HCT116 (cell line): Measurements from ENCODE around the gene MED31. TPM values are rescaled to one million over a fixed set of nuclear protein-coding genes. Genes with fewer than 3 reads are reported as not detected.

Experiments used
- ATAC-seq: fragments of 200-7000 bp; cut with Tn5 transposase; 2 replicates; pipeline ENCODE4 v1.9.1; 2020; ENCODE audit warnings: mild to moderate bottlenecking, moderate library complexity
- BruUV-seq: library from RNA; stranded (reverse); fragments of 400-500 nt; replicated peaks from 2 replicates; lab custom pipeline; 2021; lab: Mats Ljungman, UMichigan
- CTCF ChIA-PET: fragments of 300-600 bp; sonication (Branson Sonifier 250); formaldehyde crosslinking; loops from one replicate; lab custom pipeline; 2021; ENCODE audit warnings: antibody characterized with exemption; lab: Charles Lee
- POLR2A ChIA-PET: fragments of 300-600, 350-600 bp; sonication (Branson Sonifier 250); formaldehyde crosslinking; loops from one replicate; lab custom pipeline; 2021; ENCODE audit warnings: antibody characterized with exemption; lab: Charles Lee
- RAD21 ChIA-PET, 2 experiments: fragments of 300-600 bp; sonication (Branson Sonifier 250); formaldehyde crosslinking; loops; one replicate each; lab custom pipeline; 2023; ENCODE audit warnings: low total read pairs in 2 of 2; ENCODE audit not compliant: uncharacterized antibody in 2 of 2, unreplicated experiment in 2 of 2, low non-redundant PET in 1 of 2; lab: Charles Lee
- DNase-seq: peaks from one replicate; pipeline ENCODE4 v3.0.0-alpha.2; 2010; ENCODE audit warnings: low read depth, low spot score
- H2AFZ ChIP-seq: fragments of 200-600 bp; shearing (Covaris generic), sonication (generic); 2 replicates; pipeline ENCODE4 v1.6.1; 2017; ENCODE audit warnings: low read depth, mixed run types, mixed read lengths, antibody characterized with exemption, low read length; ENCODE audit not compliant: poor library complexity, severe bottlenecking
- H3K27ac ChIP-seq: 2 replicates; pipeline ENCODE4 v1.5.1; 2012; ENCODE audit warnings: low read depth, low read length
- H3K27me3 ChIP-seq: fragments of 200-600 bp; sonication (generic); 2 replicates; pipeline ENCODE4 v1.6.1; 2016; ENCODE audit warnings: mixed run types, low read length, mixed read lengths; ENCODE audit not compliant: insufficient read depth
- H3K36me3 ChIP-seq, 2 experiments: fragments of 200-500 bp in 1 of 2; fragments of 200-600 bp in 1 of 2; sonication (Bioruptor generic) in 1 of 2; sonication (generic) in 1 of 2; 2 replicates each; pipeline versions ENCODE4 v1.5.1 to v1.6.1; 2014 to 2016; ENCODE audit warnings: low read length in 2 of 2, inconsistent platforms in 1 of 2, mixed read lengths in 1 of 2, mixed run types in 1 of 2; ENCODE audit not compliant: insufficient read depth in 2 of 2, control insufficient read depth in 1 of 2
- H3K4me1 ChIP-seq, 2 experiments: fragments of 200-600 bp in 1 of 2; sonication (generic) in 1 of 2; 2 replicates each; pipeline versions ENCODE4 v1.5.1 to v1.6.1; 2012 to 2017; ENCODE audit warnings: low read length in 2 of 2, inconsistent platforms in 1 of 2, mild to moderate bottlenecking in 1 of 2, mixed read lengths in 1 of 2, mixed run types in 1 of 2, moderate library complexity in 1 of 2; ENCODE audit not compliant: insufficient read depth in 2 of 2, control insufficient read depth in 1 of 2
- H3K4me2 ChIP-seq: fragments of 200-600 bp; sonication (generic); 2 replicates; pipeline ENCODE4 v1.6.1; 2017; ENCODE audit warnings: mixed run types, low read length, mixed read lengths
- H3K4me3 ChIP-seq, 2 experiments: fragments of 200-600 bp in 1 of 2; sonication (generic) in 1 of 2; replicated peaks in 1 of 2; 2 replicates each; pipeline ENCODE4 v1.5.1; 2011 to 2016; ENCODE audit warnings: low read length in 2 of 2, control low read depth in 1 of 2, low read depth in 1 of 2, mild to moderate bottlenecking in 1 of 2, mixed read lengths in 1 of 2, mixed run types in 1 of 2
- H3K79me2 ChIP-seq: fragments of 200-600 bp; sonication (generic); 2 replicates; pipeline ENCODE4 v1.6.1; 2017; ENCODE audit warnings: mild to moderate bottlenecking, mixed run types, low read length, moderate library complexity, mixed read lengths; ENCODE audit not compliant: insufficient read depth
- H3K9ac ChIP-seq: fragments of 200-600 bp; sonication (generic); 2 replicates; pipeline ENCODE4 v1.6.1; 2016; ENCODE audit warnings: low read length, mixed read lengths
- H3K9me2 ChIP-seq: fragments of 200-600 bp; sonication (generic), shearing (Covaris generic); 2 replicates; pipeline ENCODE4 v1.6.1; 2017; ENCODE audit warnings: mixed run types, mild to moderate bottlenecking, moderate library complexity; ENCODE audit not compliant: insufficient read depth
- H3K9me3 ChIP-seq, 2 experiments: fragments of 200-500 bp in 1 of 2; fragments of 200-600 bp in 1 of 2; sonication (Bioruptor generic) in 1 of 2; sonication (generic) in 1 of 2; 2 replicates each; pipeline ENCODE4 v1.6.1; 2014 to 2017; ENCODE audit warnings: low read length in 2 of 2, mixed read lengths in 2 of 2, inconsistent platforms in 1 of 2, low read depth in 1 of 2, mild to moderate bottlenecking in 1 of 2, mixed run types in 1 of 2, moderate library complexity in 1 of 2; ENCODE audit not compliant: control insufficient read depth in 1 of 2, insufficient read depth in 1 of 2
- H4K20me1 ChIP-seq: fragments of 200-600 bp; sonication (generic), shearing (Covaris generic); 2 replicates; pipeline ENCODE4 v1.6.1; 2017; ENCODE audit warnings: mixed run types, mild to moderate bottlenecking, moderate library complexity; ENCODE audit not compliant: insufficient read depth
- ATF3 ChIP-seq: IDR thresholded peaks from 2 replicates; pipeline ENCODE4 v1.6.1; 2012
- CBX3 ChIP-seq: IDR thresholded peaks from 2 replicates; pipeline ENCODE4 v1.6.1; 2012; ENCODE audit warnings: low read depth
- CEBPB ChIP-seq: IDR thresholded peaks from 2 replicates; pipeline ENCODE4 v1.6.1; 2012; ENCODE audit warnings: low read depth
- CTCF ChIP-seq, 3 experiments: fragments of 200-600 bp in 1 of 3; sonication (generic) in 1 of 3; IDR thresholded peaks in 2 of 3; conservative IDR thresholded peaks in 1 of 3; 2 replicates each; pipeline ENCODE4 v1.5.1; 2012 to 2017; ENCODE audit warnings: low read depth in 2 of 3, low read length in 2 of 3, antibody characterized with exemption in 1 of 3, borderline replicate concordance in 1 of 3, control low read depth in 1 of 3, mild to moderate bottlenecking in 1 of 3, mixed read lengths in 1 of 3, mixed run types in 1 of 3, moderate library complexity in 1 of 3; ENCODE audit not compliant: insufficient read depth in 1 of 3
- EGR1 ChIP-seq: IDR thresholded peaks from 2 replicates; pipeline ENCODE4 v1.6.1; 2012; ENCODE audit warnings: low read depth
- ELF1 ChIP-seq: IDR thresholded peaks from 2 replicates; pipeline ENCODE4 v1.6.1; 2012; ENCODE audit warnings: low read depth, borderline replicate concordance
- EZH2 ChIP-seq: fragments of 200-600 bp; sonication (generic); IDR thresholded peaks from 2 replicates; pipeline ENCODE4 v1.6.1; 2017; ENCODE audit warnings: antibody characterized with exemption, mixed run types
- EZH2phosphoT487 ChIP-seq: fragments of 200-600 bp; IDR thresholded peaks from 2 replicates; pipeline ENCODE4 v1.6.1; 2018; ENCODE audit warnings: antibody characterized with exemption, borderline replicate concordance
- FOSL1 ChIP-seq: IDR thresholded peaks from 2 replicates; pipeline ENCODE4 v1.6.1; 2012; ENCODE audit warnings: low read depth
- JUND ChIP-seq: IDR thresholded peaks from 2 replicates; pipeline ENCODE4 v1.6.1; 2012
- POLR2AphosphoS5 ChIP-seq: IDR thresholded peaks from 2 replicates; pipeline ENCODE4 v1.6.1; 2011; ENCODE audit warnings: mild to moderate bottlenecking, low read depth, low read length, moderate library complexity
- RAD21 ChIP-seq: IDR thresholded peaks from 2 replicates; pipeline ENCODE4 v1.6.1; 2012; ENCODE audit warnings: low read depth, mild to moderate bottlenecking
- SIN3A ChIP-seq: IDR thresholded peaks from 2 replicates; pipeline ENCODE4 v1.6.1; 2012; ENCODE audit warnings: low read depth
- SP1 ChIP-seq: IDR thresholded peaks from 2 replicates; pipeline ENCODE4 v1.6.1; 2012; ENCODE audit warnings: low read depth
- YY1 ChIP-seq: IDR thresholded peaks from 2 replicates; pipeline ENCODE4 v1.6.1; 2011; ENCODE audit warnings: low read length, low read depth, moderate library complexity, mild to moderate bottlenecking; ENCODE audit not compliant: insufficient replicate concordance; ENCODE audit errors: extremely low read depth
- ZBTB33 ChIP-seq: IDR thresholded peaks from 2 replicates; pipeline ENCODE4 v1.6.1; 2011; ENCODE audit warnings: mild to moderate bottlenecking, low read length, moderate library complexity; ENCODE audit not compliant: insufficient replicate concordance; ENCODE audit errors: extremely low read depth
- ZFX ChIP-seq: fragments of 450-650 bp; IDR thresholded peaks from 2 replicates; pipeline ENCODE4 v1.6.1; 2017
- ZNF274 ChIP-seq: fragments of 200-500 bp; sonication (Bioruptor generic); IDR thresholded peaks from 2 replicates; pipeline ENCODE4 v1.6.1; 2014; ENCODE audit warnings: mild to moderate bottlenecking, low read depth, low read length, inconsistent platforms
- intact Hi-C: fragments of 100-400 bp; cut with micrococcal nuclease; formaldehyde crosslinking; loops from 2 replicates; pipeline ENCODE4 v1.10.0; 2022
- total RNA-seq: library from RNA; stranded (reverse); gene quantifications from one replicate; pipeline ENCODE4 v1.2.1, GENCODE V29; 2021; ENCODE audit not compliant: unreplicated experiment

MED31 gene
- total RNA-seq, 1 experiment from 2014 or later, result 20.3 TPM

GRCh38 chr17:6638046-6638908 lies 13.1 kb downstream of the MED31 start (continued):
- TF ChIP-seq FOSL1, result no peak
- TF ChIP-seq EGR1, result no peak
- TF ChIP-seq JUND, result no peak
- TF ChIP-seq CBX3, result no peak
- TF ChIP-seq EZH2phosphoT487, result no peak
- TF ChIP-seq ZFX, result no peak
- no peak for TF ChIP-seq ZNF274
- no peak for TF ChIP-seq SIN3A

GRCh38 chr17:6637458-6637840 lies 14.0 kb downstream of the MED31 start:
- no peak for DNase-seq
- Histone ChIP-seq H3K9ac (no peak overlapping the region), H3K4me1 (peaks cover 13 to 21% of the 10 kb centered on the region in 2 experiments; a peak in 3 of 4 replicates), H3K27ac (no peak overlapping the region), H2AFZ (no peak overlapping the region), H3K4me2 (no peak overlapping the region), H3K79me2 (peaks cover 33% of the 10 kb centered on the region), H3K9me2 (no peaks in the 10 kb centered on the region), H3K9me3 (no peaks in the 10 kb centered on the region), H3K27me3 (no peaks in the 10 kb centered on the region), H3K36me3 (peaks cover 14 to 21% of the 10 kb centered on the region in 2 experiments; a peak in 3 of 4 replicates), H3K4me3 (no peak overlapping the region), H4K20me1 (no peaks in the 10 kb centered on the region)
- intact Hi-C loops, result no loop called here
- RAD21 ChIA-PET, result no interaction called here
- no peak for ATAC-seq
- BruUV-seq, result no TSS peak
- POLR2A ChIA-PET, result no interaction called here
- CTCF ChIA-PET, result no interaction called here
- TF ChIP-seq EZH2phosphoT487 (no peak), POLR2AphosphoS5 (no peak), CEBPB (no peak), EZH2 (no peak), YY1 (no peak), SIN3A (no peak), ZNF274 (no peak), ZBTB33 (no peak), RAD21 (no peak), SP1 (no peak), ATF3 (no peak), ELF1 (no peak), FOSL1 (no peak), ZFX (no peak), CTCF (IDR thresholded peaks at IDR 0.05 in 2 of 3, conservative IDR thresholded peaks at IDR 0.05 in 1 of 3; ENCODE audit: borderline replicate concordance in 1 of 3, insufficient read depth in 1 of 3, low read depth in 2 of 3, low read length in 2 of 3) (no peak)
